Brain microvascular endothelial cell (primary cell): ENCODE measurements around the gene CCDC71L.

Experiments
- DNase-seq: peaks from one replicate; pipeline ENCODE4 v3.0.0-alpha.2; 2020
- H3K27ac ChIP-seq: fragments of 250-450 bp; sonication (Bioruptor Pico); 2 replicates; pipeline ENCODE4 v1.5.1; 2020; ENCODE audit warnings: mild to moderate bottlenecking, moderate library complexity
- H3K27me3 ChIP-seq: fragments of 250-450 bp; sonication (Bioruptor Pico); replicated peaks from 2 replicates; pipeline ENCODE4 v1.5.1; 2020; ENCODE audit warnings: mild to moderate bottlenecking
- H3K36me3 ChIP-seq: fragments of 250-450 bp; sonication (Bioruptor Pico); replicated peaks from 2 replicates; pipeline ENCODE4 v1.5.1; 2020; ENCODE audit warnings: mild to moderate bottlenecking
- H3K4me3 ChIP-seq: 2 replicates; pipeline ENCODE4 v1.5.1; 2011; ENCODE audit warnings: low read depth, mild to moderate bottlenecking, control low read depth, low read length, moderate library complexity
- in situ Hi-C: cut with HindIII; loops from 2 replicates; pipeline ENCODE4 v1.10.0; 2017; ENCODE audit warnings: low sequenced_read_pairs, low pct_ligation_motif_present
- TF ChIP-seq, protein P1 (sequence below): IDR thresholded peaks from 2 replicates; pipeline ENCODE4 v1.5.1; 2011; ENCODE audit warnings: low read depth, mild to moderate bottlenecking, moderate library complexity, low read length, control low read depth, inconsistent platforms; ENCODE audit errors: missing control alignments

CCDC71L gene

DNA sequence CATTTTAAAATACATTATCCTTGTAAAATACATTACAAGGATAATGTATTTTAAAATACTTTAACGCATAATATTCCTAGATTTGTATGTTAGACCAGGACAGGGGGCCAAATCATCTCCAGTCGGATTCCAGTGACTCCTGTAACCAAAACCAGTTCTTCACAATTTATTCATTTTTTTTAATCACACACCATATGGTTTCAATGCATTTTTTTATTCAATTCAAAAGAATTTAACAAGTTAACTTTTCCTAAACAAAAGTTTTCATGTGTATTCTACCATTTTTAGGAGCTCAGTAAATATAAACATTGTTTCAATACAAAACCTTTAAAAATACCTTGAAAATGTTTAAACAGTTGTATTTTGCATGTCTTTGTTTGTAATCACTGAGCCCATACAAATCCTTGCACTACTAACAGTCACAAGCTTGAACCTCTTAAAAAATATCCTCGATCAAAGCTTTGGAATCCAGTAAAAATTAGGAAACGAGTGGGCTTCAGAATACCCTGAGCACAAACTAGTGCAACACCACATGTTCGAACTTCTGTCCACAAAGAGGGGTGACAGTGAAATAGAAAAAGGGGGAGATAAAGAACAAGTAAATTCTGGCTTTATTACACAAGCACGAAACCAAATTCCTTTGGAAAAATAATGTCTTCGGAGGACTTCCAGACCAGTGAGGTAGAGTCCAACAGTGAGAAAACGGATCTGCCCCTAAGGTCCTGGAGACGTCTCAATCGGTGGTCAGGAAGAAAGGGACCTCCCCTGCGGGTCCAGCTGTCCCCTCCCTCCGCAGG is 1.6 kb downstream of the CCDC71L start:
- Histone ChIP-seq H3K27ac (no peak overlapping the region), H3K4me3 (peak overlapping the region; percentile 88), H3K27me3 (no peaks in the 10 kb centered on the region), H3K36me3 (no peaks in the 10 kb centered on the region)
- no peak for DNase-seq
- in situ Hi-C loops, result no loop called here
- TF ChIP-seq, protein P1, sequence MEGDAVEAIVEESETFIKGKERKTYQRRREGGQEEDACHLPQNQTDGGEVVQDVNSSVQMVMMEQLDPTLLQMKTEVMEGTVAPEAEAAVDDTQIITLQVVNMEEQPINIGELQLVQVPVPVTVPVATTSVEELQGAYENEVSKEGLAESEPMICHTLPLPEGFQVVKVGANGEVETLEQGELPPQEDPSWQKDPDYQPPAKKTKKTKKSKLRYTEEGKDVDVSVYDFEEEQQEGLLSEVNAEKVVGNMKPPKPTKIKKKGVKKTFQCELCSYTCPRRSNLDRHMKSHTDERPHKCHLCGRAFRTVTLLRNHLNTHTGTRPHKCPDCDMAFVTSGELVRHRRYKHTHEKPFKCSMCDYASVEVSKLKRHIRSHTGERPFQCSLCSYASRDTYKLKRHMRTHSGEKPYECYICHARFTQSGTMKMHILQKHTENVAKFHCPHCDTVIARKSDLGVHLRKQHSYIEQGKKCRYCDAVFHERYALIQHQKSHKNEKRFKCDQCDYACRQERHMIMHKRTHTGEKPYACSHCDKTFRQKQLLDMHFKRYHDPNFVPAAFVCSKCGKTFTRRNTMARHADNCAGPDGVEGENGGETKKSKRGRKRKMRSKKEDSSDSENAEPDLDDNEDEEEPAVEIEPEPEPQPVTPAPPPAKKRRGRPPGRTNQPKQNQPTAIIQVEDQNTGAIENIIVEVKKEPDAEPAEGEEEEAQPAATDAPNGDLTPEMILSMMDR, result no peak

DNA sequence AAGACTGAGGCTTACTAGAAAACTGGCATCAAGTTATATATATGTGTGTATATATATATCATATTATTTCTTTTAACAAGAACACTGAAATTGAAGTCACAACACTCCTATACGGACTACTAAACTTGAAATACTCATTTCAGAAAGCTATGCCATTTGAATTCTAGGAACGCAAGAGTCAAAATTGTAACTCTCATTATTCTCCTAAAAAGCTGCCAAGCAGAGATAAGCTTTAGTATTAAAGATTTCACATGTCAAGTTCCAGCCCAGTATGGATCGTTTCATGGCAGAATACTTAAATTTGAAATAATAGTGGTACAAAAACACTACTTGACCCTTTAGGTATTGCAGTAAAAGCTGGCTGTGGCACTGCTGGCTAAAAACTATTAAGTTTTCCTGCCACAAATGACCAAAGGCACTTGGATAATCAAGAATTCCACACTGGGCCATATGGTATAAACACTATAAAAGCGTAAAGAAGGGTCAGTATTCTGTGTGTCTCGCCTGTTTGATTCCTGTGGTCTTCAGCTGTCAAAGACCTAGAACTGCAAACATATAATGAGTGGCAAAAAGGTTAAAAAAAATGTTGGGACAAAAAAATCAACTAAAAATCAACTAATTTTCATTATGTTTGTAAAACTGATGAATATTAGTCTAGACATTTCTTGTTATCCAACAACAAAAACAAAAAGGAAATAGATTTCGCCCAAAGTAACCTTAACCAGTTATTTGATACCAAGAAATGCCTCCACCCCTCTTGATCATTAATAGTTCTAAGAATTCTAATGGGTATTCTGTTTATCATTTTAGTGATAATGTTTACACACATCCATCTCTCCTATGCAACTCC is 2.4 kb downstream of the CCDC71L start:
- Histone ChIP-seq H3K4me3 (peak overlapping the region; percentile 88), H3K36me3 (no peaks in the 10 kb centered on the region), H3K27ac (no peak overlapping the region), H3K27me3 (no peaks in the 10 kb centered on the region)
- DNase-seq, result no peak
- in situ Hi-C loops, result no loop called here
- TF ChIP-seq, protein P1, result no peak

DNA sequence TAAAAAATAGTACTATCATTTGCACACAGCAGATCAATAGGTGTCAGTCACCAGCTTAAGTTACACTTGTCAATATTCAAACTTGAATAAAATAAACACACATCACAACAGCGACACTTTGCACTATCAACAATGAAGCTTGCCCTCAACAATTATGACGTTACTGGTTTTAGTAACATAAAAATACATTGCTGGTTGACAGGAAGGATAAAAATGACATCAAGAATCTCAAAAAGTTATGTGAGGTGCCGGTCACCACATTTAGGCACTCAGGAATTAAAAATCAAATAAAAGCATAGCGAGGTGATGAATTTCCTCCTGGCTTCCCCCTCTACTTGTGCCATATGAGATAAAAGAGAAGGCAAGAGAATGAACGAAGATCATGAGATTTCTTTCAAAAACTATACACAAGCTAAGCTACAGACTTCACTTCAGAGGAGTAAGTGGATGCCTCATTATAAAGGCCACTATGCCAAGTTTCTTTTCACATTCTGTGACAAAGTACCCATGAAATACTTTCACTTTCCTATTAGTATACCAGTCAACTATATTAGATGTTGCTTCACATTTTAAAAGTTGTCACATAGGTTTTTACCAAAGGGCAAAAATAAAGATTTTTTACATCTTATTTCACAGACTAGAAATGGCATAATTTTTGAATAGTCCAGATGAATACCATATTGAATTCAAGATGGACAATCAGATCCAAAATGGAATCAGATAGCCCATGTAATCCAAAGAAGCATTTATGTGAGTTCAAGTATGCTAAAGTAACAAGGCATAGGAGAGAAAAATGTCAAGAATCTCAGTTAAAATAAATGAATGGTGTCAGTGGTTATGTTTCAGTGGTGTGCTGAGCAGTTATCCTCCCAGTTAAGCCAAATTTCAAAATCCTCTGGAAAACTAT is 3.6 kb downstream of the CCDC71L start:
- H3K27me3 ChIP-seq, result no peaks in the 10 kb centered on the region
- in situ Hi-C loops, result no loop called here
- DNase-seq, result no peak
- no peaks in the 10 kb centered on the region for H3K36me3 ChIP-seq
- H3K4me3 ChIP-seq, result no peak overlapping the region
- H3K27ac ChIP-seq, result no peak overlapping the region
- TF ChIP-seq, protein P1, result no peak

DNA sequence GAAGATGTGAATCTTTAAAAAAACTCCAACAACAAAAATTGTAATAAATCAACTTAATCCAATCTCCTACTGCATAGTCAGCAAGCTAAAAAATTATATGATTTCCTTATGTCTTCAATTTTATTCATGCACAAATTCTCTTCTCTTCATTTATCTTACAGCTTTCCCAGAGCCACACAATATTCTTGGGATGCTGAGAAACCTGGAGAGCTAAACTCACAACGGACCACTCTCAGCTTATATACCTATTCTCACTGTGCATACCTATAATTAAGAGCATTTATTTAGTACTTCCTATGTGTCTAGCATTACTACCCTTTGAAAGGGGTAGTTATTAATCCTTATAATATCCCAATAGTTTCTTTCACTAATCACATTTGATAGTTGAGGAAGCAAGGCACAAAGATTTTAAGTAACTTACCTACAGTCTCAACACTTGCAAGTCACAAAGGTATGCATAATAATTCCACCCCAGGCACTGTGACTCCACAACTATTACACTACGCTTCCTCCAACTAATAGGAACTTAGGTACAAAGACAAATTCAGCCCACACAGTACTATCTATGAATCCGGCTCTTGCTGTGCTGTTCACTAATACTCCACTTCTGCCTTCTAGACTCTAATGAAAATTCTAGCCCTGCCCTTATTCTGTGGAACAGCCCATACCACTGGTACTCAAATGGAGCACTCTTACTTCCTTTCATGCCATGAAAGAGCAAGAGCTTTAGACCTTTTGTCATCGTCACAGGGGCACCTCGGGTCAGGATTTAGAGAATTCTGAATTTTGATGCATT is 5.1 kb downstream of the CCDC71L start:
- no peak overlapping the region for H3K27ac ChIP-seq
- H3K36me3 ChIP-seq, result no peaks in the 10 kb centered on the region
- TF ChIP-seq, protein P1, result no peak
- no peak for DNase-seq
- no peak overlapping the region for H3K4me3 ChIP-seq
- in situ Hi-C loops, result no loop called here
- no peaks in the 10 kb centered on the region for H3K27me3 ChIP-seq

DNA sequence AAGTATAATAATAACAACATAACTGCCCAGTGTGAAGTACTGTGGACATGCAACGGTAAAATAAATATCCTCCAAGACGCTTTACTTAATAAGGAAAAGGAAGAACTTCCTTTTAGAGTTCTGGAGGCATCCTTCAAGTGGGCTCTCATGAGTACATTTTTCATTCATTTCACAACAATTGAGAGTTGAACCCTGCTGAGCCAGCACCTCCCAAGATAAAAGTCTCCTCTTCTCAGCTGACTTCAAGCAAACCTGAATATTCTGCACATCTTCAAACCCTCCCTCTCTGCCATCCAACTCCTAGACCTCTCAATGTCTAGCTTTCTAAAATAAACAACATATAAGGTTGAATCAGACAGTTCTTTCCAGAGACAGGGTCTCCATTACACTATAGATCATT is 7.5 kb downstream of the CCDC71L start:
- TF ChIP-seq, protein P1, result no peak
- in situ Hi-C loops, result no loop called here
- DNase-seq, result no peak

More for the DNA sequence above, 7.5 kb downstream of the CCDC71L start:
- no peaks in the 10 kb centered on the region for H3K36me3 ChIP-seq
- no peak overlapping the region for H3K4me3 ChIP-seq
- H3K27me3 ChIP-seq, result no peaks in the 10 kb centered on the region
- no peak overlapping the region for H3K27ac ChIP-seq
